SK-N-SH treated with all-trans-retinoic acid at 6 μM for 48 hours (cell line): Measurements from ENCODE around the gene BEST1.

ENCODE experiments used
- ATAC-seq: fragments of 200-7000 bp; cut with Tn5 transposase; 3 replicates; pipeline ENCODE4 v1.9.1; 2020; ENCODE audit warnings: mild to moderate bottlenecking, moderate library complexity
- BACH2 ChIP-seq: fragments of 250-450 bp; sonication (Bioruptor Pico); IDR thresholded peaks from 2 replicates; pipeline ENCODE4 v1.9.0; 2021; ENCODE audit warnings: mild to moderate bottlenecking, borderline replicate concordance
- CREB5 ChIP-seq: fragments of 250-450 bp; sonication (Bioruptor Pico); IDR thresholded peaks from 2 replicates; pipeline ENCODE4 v1.5.1; 2020; ENCODE audit warnings: low read depth, mild to moderate bottlenecking, moderate library complexity
- CSDC2 ChIP-seq: fragments of 250-450 bp; sonication (Bioruptor Pico); IDR thresholded peaks from 2 replicates; pipeline ENCODE4 v1.5.0; 2020; ENCODE audit warnings: mild to moderate bottlenecking, moderate library complexity
- CSRNP3 ChIP-seq: fragments of 250-450 bp; sonication (Bioruptor Pico); IDR thresholded peaks from 2 replicates; pipeline ENCODE4 v1.5.1; 2021; ENCODE audit warnings: mild to moderate bottlenecking, moderate library complexity
- ESRRG ChIP-seq: fragments of 250-450 bp; sonication (Bioruptor Pico); IDR thresholded peaks from 2 replicates; pipeline ENCODE4 v1.6.1; 2021; ENCODE audit warnings: mild to moderate bottlenecking
- GLIS3 ChIP-seq: fragments of 250-450 bp; sonication (Bioruptor Pico); IDR thresholded peaks from 2 replicates; pipeline ENCODE4 v1.5.0; 2020; ENCODE audit warnings: mild to moderate bottlenecking, moderate library complexity
- ISL1 ChIP-seq: fragments of 250-450 bp; sonication (Bioruptor Pico); IDR thresholded peaks from 2 replicates; pipeline ENCODE4 v2.1.2; 2022; ENCODE audit warnings: mild to moderate bottlenecking, moderate library complexity
- OSR1 ChIP-seq: fragments of 250-450 bp; sonication (Bioruptor Pico); IDR thresholded peaks from 2 replicates; pipeline ENCODE4 v1.8.0; 2022; ENCODE audit warnings: moderate library complexity, mild to moderate bottlenecking, inconsistent platforms
- PATZ1 ChIP-seq: fragments of 250-450 bp; sonication (Bioruptor Pico); IDR thresholded peaks from 2 replicates; pipeline ENCODE4 v1.8.0; 2020; ENCODE audit warnings: mild to moderate bottlenecking, moderate library complexity, borderline replicate concordance
- POU6F1 ChIP-seq: fragments of 250-450 bp; sonication (Bioruptor Pico); IDR thresholded peaks from 2 replicates; pipeline ENCODE4 v1.8.0; 2021; ENCODE audit warnings: low read depth, mild to moderate bottlenecking, moderate library complexity, borderline replicate concordance
- PPARA ChIP-seq: fragments of 250-450 bp; sonication (Bioruptor Pico); IDR thresholded peaks from 2 replicates; pipeline ENCODE4 v1.5.0; 2020; ENCODE audit warnings: mild to moderate bottlenecking, borderline replicate concordance
- RARB ChIP-seq: fragments of 250-450 bp; sonication (Bioruptor Pico); IDR thresholded peaks from 2 replicates; pipeline ENCODE4 v1.8.0; 2021; ENCODE audit warnings: mild to moderate bottlenecking, moderate library complexity
- SNAI2 ChIP-seq: fragments of 250-450 bp; sonication (Bioruptor Pico); IDR thresholded peaks from 2 replicates; pipeline ENCODE4 v1.5.0; 2020; ENCODE audit warnings: mild to moderate bottlenecking, moderate library complexity
- TCF4 ChIP-seq: fragments of 250-450 bp; sonication (Bioruptor Pico); IDR thresholded peaks from 2 replicates; pipeline ENCODE4 v1.8.0; 2021; ENCODE audit warnings: mild to moderate bottlenecking, moderate library complexity, borderline replicate concordance
- TOX ChIP-seq: fragments of 250-450 bp; sonication (Bioruptor Pico); IDR thresholded peaks from 2 replicates; pipeline ENCODE4 v1.8.0; 2021; ENCODE audit warnings: mild to moderate bottlenecking, moderate library complexity, borderline replicate concordance
- TSHZ2 ChIP-seq: fragments of 250-450 bp; sonication (Bioruptor Pico); IDR thresholded peaks from 2 replicates; pipeline ENCODE4 v1.5.0; 2020; ENCODE audit warnings: mild to moderate bottlenecking, moderate library complexity
- ZC3H10 ChIP-seq: fragments of 250-450 bp; sonication (Bioruptor Pico); IDR thresholded peaks from 2 replicates; pipeline ENCODE4 v1.5.1; 2021; ENCODE audit warnings: mild to moderate bottlenecking, moderate library complexity
- ZFP3 ChIP-seq: fragments of 250-450 bp; sonication (Bioruptor Pico); IDR thresholded peaks from 2 replicates; pipeline ENCODE4 v1.5.0; 2020; ENCODE audit warnings: mild to moderate bottlenecking, moderate library complexity
- ZFP30 ChIP-seq: fragments of 450-650 bp; formaldehyde crosslinking; IDR thresholded peaks from 2 replicates; pipeline ENCODE4 v1.5.0; 2022; ENCODE audit warnings: mild to moderate bottlenecking, moderate library complexity
- ZNF565 ChIP-seq: fragments of 450-650 bp; formaldehyde crosslinking; conservative IDR thresholded peaks from 2 replicates; pipeline ENCODE4 v1.5.0; 2020; ENCODE audit warnings: low read depth, mild to moderate bottlenecking, moderate library complexity
- ZNF70 ChIP-seq: fragments of 450-650 bp; formaldehyde crosslinking; IDR thresholded peaks from 2 replicates; pipeline ENCODE4 v1.5.0; 2020; ENCODE audit warnings: mild to moderate bottlenecking, moderate library complexity
- ZNF8 ChIP-seq: fragments of 450-650 bp; formaldehyde crosslinking; IDR thresholded peaks from 2 replicates; pipeline ENCODE4 v1.5.0; 2020; ENCODE audit warnings: mild to moderate bottlenecking, moderate library complexity

BEST1 gene

GRCh38 chr11:61904539-61905048 lies 45.6 kb upstream of the BEST1 start:
- TF ChIP-seq SNAI2 (no peak), ESRRG (no peak), CSRNP3 (CRISPR knock-in tag) (no peak), PPARA (no peak), TSHZ2 (no peak), ISL1 (CRISPR knock-in tag) (no peak), ZFP3 (CRISPR knock-in tag) (no peak), ZNF8 (CRISPR knock-in tag) (no peak), TCF4 (CRISPR knock-in tag) (no peak), GLIS3 (CRISPR knock-in tag) (no peak), ZC3H10 (no peak), ZFP30 (CRISPR knock-in tag) (no peak), OSR1 (no peak), RARB (CRISPR knock-in tag) (no peak), BACH2 (CRISPR knock-in tag) (no peak), CREB5 (CRISPR knock-in tag) (no peak), ZNF565 (no peak), PATZ1 (CRISPR knock-in tag) (no peak), POU6F1 (CRISPR knock-in tag) (no peak)
- no peak for ATAC-seq

GRCh38 chr11:61905067-61905696 lies 45.0 kb upstream of the BEST1 start:
- ATAC-seq: no peak
- no peak for TF ChIP-seq RARB (CRISPR knock-in tag)
- no peak for TF ChIP-seq SNAI2
- TF ChIP-seq CSDC2 (CRISPR knock-in tag): no peak
- no peak for TF ChIP-seq ESRRG
- TF ChIP-seq CSRNP3 (CRISPR knock-in tag): no peak
- no peak for TF ChIP-seq TCF4 (CRISPR knock-in tag)
- no peak for TF ChIP-seq GLIS3 (CRISPR knock-in tag)
- TF ChIP-seq ZC3H10: no peak
- TF ChIP-seq ZFP3 (CRISPR knock-in tag): no peak
- no peak for TF ChIP-seq ZNF8 (CRISPR knock-in tag)
- no peak for TF ChIP-seq ZNF70 (CRISPR knock-in tag)
- TF ChIP-seq ZNF565: no peak
- no peak for TF ChIP-seq PATZ1 (CRISPR knock-in tag)
- TF ChIP-seq PPARA: no peak
- no peak for TF ChIP-seq BACH2 (CRISPR knock-in tag)
- no peak for TF ChIP-seq TOX
- no peak for TF ChIP-seq OSR1
